ENCODE data around the gene C6orf47.

C6orf47 gene

GRCh38 chr6:31658983-31659648 lies 1.5 kb downstream of the C6orf47 start:
- no peak for DNase-seq

- no peak for DNase-seq
These were observed 2.4 kb downstream of the C6orf47 start for GRCh38 chr6:31658158-31658688.

GRCh38 chr6:31657406-31658157 lies 3.0 kb downstream of the C6orf47 start:
- no peak for DNase-seq

GRCh38 chr6:31655349-31656237 lies 5.0 kb downstream of the C6orf47 start, which contains the start of gene APOM:
Gene APOM (plus strand): TSS chr6:31655894. CDS start chr6:31655967, 73 bp downstream.
- no peak for DNase-seq

- DNase-seq = no peak
These were observed 5.8 kb downstream of the C6orf47 start for GRCh38 chr6:31654574-31655348.

GRCh38 chr6:31652925-31653724 lies 7.5 kb downstream of the C6orf47 start:
- DNase-seq = peak; percentile 91

GRCh38 chr6:31651602-31652191 lies 8.9 kb downstream of the C6orf47 start:
- DNase-seq = no peak

- DNase-seq = no peak
These were observed 15.3 kb downstream of the C6orf47 start for GRCh38 chr6:31645325-31645724.

- no peak for DNase-seq
These were observed 16.6 kb downstream of the C6orf47 start for GRCh38 chr6:31643818-31644454.

GRCh38 chr6:31642798-31643570 lies 17.6 kb downstream of the C6orf47 start:
- no peak for DNase-seq

GRCh38 chr6:31641370-31641769 lies 19.2 kb downstream of the C6orf47 start:
- no peak for DNase-seq

- no peak for DNase-seq
These were observed 20.0 kb downstream of the C6orf47 start for GRCh38 chr6:31640612-31641011.

GRCh38 chr6:31639449-31639861 lies 21.1 kb downstream of the C6orf47 start:
- DNase-seq = no peak

- no peak for DNase-seq
These were observed 21.5 kb downstream of the C6orf47 start for GRCh38 chr6:31639043-31639442.

GRCh38 chr6:31636698-31637596 lies 23.6 kb downstream of the C6orf47 start:
- no peak for DNase-seq

- no peak for DNase-seq
These were observed 25.5 kb downstream of the C6orf47 start for GRCh38 chr6:31634969-31635575.

GRCh38 chr6:31634131-31634530 lies 26.4 kb downstream of the C6orf47 start:
- DNase-seq = no peak

- DNase-seq = no peak
These were observed 27.1 kb downstream of the C6orf47 start for GRCh38 chr6:31633447-31633846.
